RWPE2 (cell line): ENCODE results near the gene DTYMK.

Source experiments
- ATAC-seq: fragments of 200-7000 bp; cut with Tn5 transposase; 3 replicates; pipeline ENCODE4 v1.9.1; 2021; ENCODE audit warnings: low read depth
- DNase-seq: peaks from one replicate; pipeline ENCODE4 v3.0.0-alpha.2; 2020; ENCODE audit warnings: low spot score
- H3K27ac ChIP-seq: fragments of 450-650 bp; 2 replicates; pipeline ENCODE4 v1.5.1; 2017; ENCODE audit warnings: mild to moderate bottlenecking; ENCODE audit not compliant: poor library complexity, severe bottlenecking
- H3K27me3 ChIP-seq: fragments of 250-450 bp; sonication (Bioruptor Pico); 2 replicates; pipeline ENCODE4 v1.5.1; 2021; ENCODE audit warnings: mild to moderate bottlenecking, moderate library complexity; ENCODE audit not compliant: insufficient read depth, poor library complexity, severe bottlenecking
- H3K36me3 ChIP-seq: fragments of 250-450 bp; sonication (Bioruptor Pico); 2 replicates; pipeline ENCODE4 v1.5.1; 2020; ENCODE audit warnings: low read depth, mild to moderate bottlenecking, moderate library complexity
- H3K4me1 ChIP-seq: fragments of 250-450 bp; sonication (Bioruptor Pico); 2 replicates; pipeline ENCODE4 v1.5.1; 2021; ENCODE audit warnings: mild to moderate bottlenecking, moderate library complexity; ENCODE audit not compliant: insufficient read depth, poor library complexity, severe bottlenecking
- H3K4me3 ChIP-seq: fragments of 250-450 bp; sonication (Bioruptor Pico); 2 replicates; pipeline ENCODE4 v1.5.1; 2021; ENCODE audit warnings: mild to moderate bottlenecking, moderate library complexity; ENCODE audit not compliant: severe bottlenecking
- H3K9me3 ChIP-seq: fragments of 250-450 bp; sonication (Bioruptor Pico); 2 replicates; pipeline ENCODE4 v1.5.1; 2021; ENCODE audit warnings: mild to moderate bottlenecking, moderate library complexity; ENCODE audit not compliant: severe bottlenecking
- TF ChIP-seq, protein P1 (sequence below): fragments of 450-650 bp; IDR thresholded peaks from one replicate; pipeline ENCODE4 v1.5.1; 2017; ENCODE audit warnings: mild to moderate bottlenecking, moderate library complexity; ENCODE audit not compliant: poor library complexity, severe bottlenecking

The DTYMK gene, protein sequence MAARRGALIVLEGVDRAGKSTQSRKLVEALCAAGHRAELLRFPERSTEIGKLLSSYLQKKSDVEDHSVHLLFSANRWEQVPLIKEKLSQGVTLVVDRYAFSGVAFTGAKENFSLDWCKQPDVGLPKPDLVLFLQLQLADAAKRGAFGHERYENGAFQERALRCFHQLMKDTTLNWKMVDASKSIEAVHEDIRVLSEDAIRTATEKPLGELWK

DNA sequence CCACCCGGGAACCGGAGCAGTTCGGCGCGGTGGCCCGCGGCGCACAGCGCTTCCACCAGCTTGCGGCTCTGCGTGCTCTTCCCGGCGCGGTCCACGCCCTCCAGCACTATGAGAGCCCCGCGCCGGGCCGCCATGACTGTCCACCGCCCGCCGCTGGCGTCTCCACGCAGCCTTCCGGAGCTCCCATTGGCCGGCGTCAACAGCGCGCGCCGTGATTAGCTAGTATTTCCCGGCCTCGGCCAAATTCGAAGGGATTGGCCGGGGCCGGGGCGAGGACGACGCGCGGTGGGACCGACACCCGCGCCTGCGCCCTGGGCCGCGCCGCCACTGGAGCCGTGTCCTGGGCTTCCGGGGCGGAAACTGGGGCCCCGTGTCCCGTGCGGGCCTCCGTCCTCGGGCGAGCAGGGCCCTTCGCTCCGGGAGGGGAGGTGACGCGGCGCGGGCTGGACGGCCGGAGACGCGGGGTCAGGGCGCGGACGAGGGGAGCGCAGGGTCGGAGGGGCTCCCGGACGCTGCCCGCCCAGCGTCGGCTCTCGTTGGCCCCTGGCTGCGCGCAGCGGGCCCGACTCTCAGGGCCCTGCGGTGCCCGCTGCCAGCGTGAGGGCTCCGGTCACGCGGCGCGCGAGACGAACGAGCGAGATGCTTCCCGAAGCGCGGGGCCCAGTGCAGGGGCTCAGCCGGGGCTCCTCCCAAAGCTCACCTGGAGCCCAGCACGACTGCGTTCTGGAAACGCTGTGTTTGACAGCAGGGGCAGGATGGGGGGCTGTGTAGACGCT, at the start of gene DTYMK:
Gene DTYMK (minus strand): TSS at position 166 of the 776 bp plus-strand sequence. CDS start 32 bp downstream, at position 134.
- peaks cover 9% of the 10 kb centered on the region for H3K4me1 ChIP-seq
- H3K36me3 ChIP-seq = peaks cover 59% of the 10 kb centered on the region
- peak within 1 kb of the TSS; percentile 86 for H3K4me3 ChIP-seq
- DNase-seq = peak; percentile 94
- H3K27me3 ChIP-seq = no peaks in the 10 kb centered on the region
- TF ChIP-seq, protein P1, sequence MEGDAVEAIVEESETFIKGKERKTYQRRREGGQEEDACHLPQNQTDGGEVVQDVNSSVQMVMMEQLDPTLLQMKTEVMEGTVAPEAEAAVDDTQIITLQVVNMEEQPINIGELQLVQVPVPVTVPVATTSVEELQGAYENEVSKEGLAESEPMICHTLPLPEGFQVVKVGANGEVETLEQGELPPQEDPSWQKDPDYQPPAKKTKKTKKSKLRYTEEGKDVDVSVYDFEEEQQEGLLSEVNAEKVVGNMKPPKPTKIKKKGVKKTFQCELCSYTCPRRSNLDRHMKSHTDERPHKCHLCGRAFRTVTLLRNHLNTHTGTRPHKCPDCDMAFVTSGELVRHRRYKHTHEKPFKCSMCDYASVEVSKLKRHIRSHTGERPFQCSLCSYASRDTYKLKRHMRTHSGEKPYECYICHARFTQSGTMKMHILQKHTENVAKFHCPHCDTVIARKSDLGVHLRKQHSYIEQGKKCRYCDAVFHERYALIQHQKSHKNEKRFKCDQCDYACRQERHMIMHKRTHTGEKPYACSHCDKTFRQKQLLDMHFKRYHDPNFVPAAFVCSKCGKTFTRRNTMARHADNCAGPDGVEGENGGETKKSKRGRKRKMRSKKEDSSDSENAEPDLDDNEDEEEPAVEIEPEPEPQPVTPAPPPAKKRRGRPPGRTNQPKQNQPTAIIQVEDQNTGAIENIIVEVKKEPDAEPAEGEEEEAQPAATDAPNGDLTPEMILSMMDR = no peak
- peak within 1 kb of the TSS; percentile 67 for H3K27ac ChIP-seq
- peak; percentile 98 for ATAC-seq
- H3K9me3 ChIP-seq = no peaks in the 10 kb centered on the region

DNA sequence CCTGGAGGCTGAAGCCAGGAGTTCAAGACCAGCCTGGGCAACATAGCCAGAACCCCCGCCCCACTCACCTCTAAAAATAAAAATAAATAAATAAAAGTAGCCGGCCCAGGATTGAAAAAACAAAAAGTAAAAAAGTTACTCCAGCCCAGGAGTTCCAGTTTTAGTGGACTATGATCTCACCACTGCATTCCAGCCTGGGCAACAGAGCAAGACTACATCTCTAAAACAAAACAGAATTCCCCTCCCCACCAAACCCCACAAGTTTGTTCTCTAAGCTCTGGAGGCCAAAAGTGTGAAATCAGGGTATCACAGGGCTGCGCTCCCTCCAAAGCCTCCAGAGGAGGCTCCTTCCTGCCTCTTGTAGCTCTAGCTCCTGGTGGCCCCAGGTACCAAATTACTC, 49.5 kb upstream of the DTYMK start:
- H3K27ac ChIP-seq = peak overlapping the region; percentile 49
- peaks cover 22% of the 10 kb centered on the region for H3K4me1 ChIP-seq
- no peaks in the 10 kb centered on the region for H3K27me3 ChIP-seq
- ATAC-seq (no peak), DNase-seq (no peak)
- no peaks in the 10 kb centered on the region for H3K9me3 ChIP-seq
- TF ChIP-seq, protein P1 = no peak
- peak overlapping the region; percentile 93 for H3K4me3 ChIP-seq
- H3K36me3 ChIP-seq = 0 out of 2 replicates have a peak, but pooled peaks cover 5% of the 10 kb centered on the region

DNA sequence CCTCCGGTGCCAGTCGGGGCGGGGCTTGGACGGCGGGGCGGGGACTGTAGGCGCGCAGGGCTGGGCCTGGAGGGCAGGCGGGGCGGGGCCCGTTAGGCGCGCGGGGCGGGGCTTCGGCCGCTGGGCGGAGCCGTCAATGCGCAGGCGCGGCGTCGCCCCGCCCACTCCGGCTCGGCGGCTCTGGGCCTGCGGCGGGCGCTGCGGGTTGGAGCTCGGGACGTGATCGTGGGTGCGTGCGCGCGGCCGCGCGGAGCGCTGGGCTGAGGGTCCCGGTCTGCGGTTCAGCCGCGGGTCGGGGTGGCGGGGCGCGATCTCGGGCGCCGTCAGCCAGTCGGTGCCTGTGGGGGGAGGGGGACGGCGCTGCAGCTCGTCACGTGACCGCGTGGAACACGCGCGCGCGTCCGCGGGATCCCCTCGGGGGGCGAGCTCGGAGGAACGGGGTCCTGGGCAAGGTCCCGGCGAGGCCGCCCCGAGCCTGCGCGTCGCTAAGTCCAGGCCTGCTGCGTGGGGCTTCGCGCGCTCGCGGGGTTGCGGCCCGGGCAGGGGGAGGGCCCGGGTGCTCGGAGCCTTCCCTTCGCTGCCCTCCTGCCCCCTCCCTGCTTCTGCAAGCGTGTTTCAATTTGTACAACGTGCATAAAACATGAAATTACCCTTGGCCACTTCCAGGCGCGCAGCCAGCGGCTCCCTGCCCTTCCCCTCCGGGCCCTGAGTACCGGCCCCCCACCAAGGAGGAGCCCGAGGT, 48.0 kb upstream of the DTYMK start, which contains the start of gene D2HGDH:
Gene D2HGDH (plus strand): TSS at position 164 of the 742 bp plus-strand sequence. CDS start 595 bp downstream, outside the sequence.
- TF ChIP-seq, protein P1 = no peak
- 0 out of 2 replicates have a peak, but pooled peaks cover 5% of the 10 kb centered on the region for H3K36me3 ChIP-seq
- ATAC-seq (peak; percentile 65), DNase-seq (peak; percentile 88)
- peak within 1 kb of the TSS; percentile 69 for H3K27ac ChIP-seq
- H3K9me3 ChIP-seq = no peaks in the 10 kb centered on the region
- peaks cover 22% of the 10 kb centered on the region for H3K4me1 ChIP-seq
- no peaks in the 10 kb centered on the region for H3K27me3 ChIP-seq
- H3K4me3 ChIP-seq = peak within 1 kb of the TSS; percentile 93

DNA sequence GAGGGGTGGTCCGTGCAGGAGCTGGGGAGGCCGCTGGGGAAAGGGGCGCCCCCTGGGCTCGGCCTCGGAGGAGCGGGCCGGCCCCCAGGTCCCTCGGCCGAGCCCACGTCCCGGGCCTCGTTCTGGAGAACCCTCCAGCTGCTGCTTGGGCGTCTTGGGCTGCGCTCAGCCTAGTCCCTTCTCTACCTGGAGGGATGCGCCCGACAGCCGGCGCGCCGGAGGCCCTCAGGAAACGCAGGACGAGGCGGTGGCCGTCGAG, 47.5 kb upstream of the DTYMK start:
- ATAC-seq = no peak
- H3K36me3 ChIP-seq = 0 out of 2 replicates have a peak, but pooled peaks cover 5% of the 10 kb centered on the region
- peaks cover 22% of the 10 kb centered on the region for H3K4me1 ChIP-seq
- no peaks in the 10 kb centered on the region for H3K27me3 ChIP-seq
- peak overlapping the region; percentile 69 for H3K27ac ChIP-seq
- TF ChIP-seq, protein P1 = no peak
- H3K4me3 ChIP-seq = peak overlapping the region; percentile 93
- no peak for DNase-seq
- H3K9me3 ChIP-seq = no peaks in the 10 kb centered on the region
